Tibial nerve (tissue), 3 donors: ENCODE measurements around the gene CFC1.
"Not testable (repeated sequence)": the region's sequence is repeated elsewhere in the genome, so short reads cannot be mapped to it uniquely, and the experiment has no call there.

Source experiments
- POLR2A ChIP-seq, 2 donors: fragments of 450-650 bp; IDR thresholded peaks; one replicate each; pipeline ENCODE4 v1.6.1; 2017; ENCODE audit warnings: antibody characterized with exemption in 2 of 2, mild to moderate bottlenecking in 2 of 2, moderate library complexity in 2 of 2
- TF ChIP-seq, protein P1 (sequence below), 5 experiments: fragments of 200-600 bp in 3 of 5; fragments of 450-650 bp in 2 of 5; sonication (generic) in 3 of 5; IDR thresholded peaks; one replicate each; pipeline ENCODE4 v1.5.1; 2016 to 2019; ENCODE audit warnings: antibody characterized with exemption in 5 of 5, mild to moderate bottlenecking in 3 of 5, moderate library complexity in 2 of 5

- TF ChIP-seq, protein P1, sequence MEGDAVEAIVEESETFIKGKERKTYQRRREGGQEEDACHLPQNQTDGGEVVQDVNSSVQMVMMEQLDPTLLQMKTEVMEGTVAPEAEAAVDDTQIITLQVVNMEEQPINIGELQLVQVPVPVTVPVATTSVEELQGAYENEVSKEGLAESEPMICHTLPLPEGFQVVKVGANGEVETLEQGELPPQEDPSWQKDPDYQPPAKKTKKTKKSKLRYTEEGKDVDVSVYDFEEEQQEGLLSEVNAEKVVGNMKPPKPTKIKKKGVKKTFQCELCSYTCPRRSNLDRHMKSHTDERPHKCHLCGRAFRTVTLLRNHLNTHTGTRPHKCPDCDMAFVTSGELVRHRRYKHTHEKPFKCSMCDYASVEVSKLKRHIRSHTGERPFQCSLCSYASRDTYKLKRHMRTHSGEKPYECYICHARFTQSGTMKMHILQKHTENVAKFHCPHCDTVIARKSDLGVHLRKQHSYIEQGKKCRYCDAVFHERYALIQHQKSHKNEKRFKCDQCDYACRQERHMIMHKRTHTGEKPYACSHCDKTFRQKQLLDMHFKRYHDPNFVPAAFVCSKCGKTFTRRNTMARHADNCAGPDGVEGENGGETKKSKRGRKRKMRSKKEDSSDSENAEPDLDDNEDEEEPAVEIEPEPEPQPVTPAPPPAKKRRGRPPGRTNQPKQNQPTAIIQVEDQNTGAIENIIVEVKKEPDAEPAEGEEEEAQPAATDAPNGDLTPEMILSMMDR (IDR thresholded peaks at IDR 0.05) = not testable (repeated sequence)
- TF ChIP-seq POLR2A (IDR thresholded peaks at IDR 0.05) = not testable (repeated sequence)
Observed at GRCh38 chr2:130597994-130598393, 1.4 kb downstream of the CFC1 start.
